Hematopoietic multipotent progenitor cell treated with erythropoietin and hydrocortisone succinate and interleukin-3 and kit ligand, for 17 days (in vitro differentiated cells): ENCODE results near the gene STK32C.

Experiments used
- DNase-seq: peaks from one replicate; pipeline ENCODE4 v3.0.0-alpha.2; 2015; ENCODE audit warnings: low spot score

STK32C gene

GRCh38 chr10:132265890-132266496 is 41.8 kb downstream of the STK32C start:
- DNase-seq, result no peak

DNA sequence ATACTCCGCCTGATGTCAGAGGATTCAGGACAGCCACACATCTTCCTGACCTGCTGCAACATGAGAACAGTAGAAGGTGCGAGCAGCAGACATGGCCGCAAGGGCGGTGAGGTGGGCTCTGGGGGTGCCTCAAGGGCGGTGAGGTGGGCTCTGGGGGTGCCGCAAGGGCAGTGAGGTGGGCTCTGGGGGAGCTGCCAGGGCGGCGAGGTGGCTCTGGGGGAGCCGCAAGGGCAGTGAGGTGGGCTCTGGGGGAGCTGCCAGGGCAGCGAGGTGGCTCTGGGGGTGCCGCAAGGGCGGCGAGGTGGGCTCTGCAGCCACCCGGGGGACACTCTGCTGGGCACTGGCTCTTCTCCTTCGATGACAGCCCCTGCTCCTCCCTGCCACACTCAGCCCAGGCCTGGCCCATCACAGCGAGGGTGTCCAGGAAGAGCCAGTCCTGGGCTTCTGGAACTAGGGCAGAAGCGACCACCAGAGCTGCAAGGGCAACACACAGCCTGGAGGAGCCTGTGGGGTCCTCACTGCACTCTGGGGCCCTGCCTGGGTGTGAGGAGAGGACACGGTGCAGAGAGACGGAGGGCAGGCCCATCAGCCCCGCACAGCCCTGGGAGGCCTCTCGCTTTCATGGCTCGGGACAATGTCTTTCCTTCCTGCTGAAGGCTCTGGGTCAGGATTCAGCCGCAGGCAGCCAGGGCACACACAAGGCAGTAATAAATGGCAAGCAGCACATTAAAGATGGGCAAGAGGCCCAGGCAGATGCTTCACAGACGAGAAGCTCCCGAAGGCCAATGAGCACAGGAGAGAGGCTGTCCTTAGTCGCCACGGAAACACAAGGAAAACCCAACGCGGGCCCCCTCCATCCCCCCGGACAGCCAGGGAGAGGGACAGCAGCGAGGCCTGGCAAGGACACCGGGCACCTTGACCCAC is 42.5 kb downstream of the STK32C start:
- no peak for DNase-seq

DNA sequence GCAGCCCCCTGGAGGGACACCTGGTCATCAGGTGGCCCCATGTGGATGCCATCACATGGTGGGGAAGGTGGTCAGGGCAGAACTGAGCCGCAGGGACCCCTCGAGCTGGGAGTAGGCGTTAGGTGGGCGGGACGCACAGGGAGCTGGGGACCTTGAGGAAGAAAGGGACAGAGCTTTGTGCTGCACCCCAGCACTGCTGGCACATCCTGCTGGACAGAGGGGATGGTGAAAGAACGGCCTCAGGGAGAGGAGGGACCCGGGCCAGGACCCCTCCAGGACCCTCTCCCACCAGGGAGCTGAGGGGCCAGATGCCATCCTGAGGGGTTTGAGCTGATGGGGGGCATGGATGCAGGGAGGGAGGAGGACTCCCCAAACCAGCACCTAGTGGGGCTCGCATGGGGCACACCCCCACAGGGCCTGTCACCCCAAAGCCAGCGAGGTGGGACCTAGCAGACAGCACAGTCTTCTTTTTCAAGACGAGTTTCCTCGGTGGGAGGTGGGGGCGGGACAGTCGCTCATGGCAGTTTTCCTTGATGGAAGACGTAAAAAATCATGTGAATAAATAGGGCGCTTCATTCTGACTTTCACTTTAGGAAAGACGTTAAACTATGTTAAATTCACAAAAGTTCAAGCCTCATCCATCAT is 43.3 kb downstream of the STK32C start:
- DNase-seq, result no peak

- DNase-seq, result no peak
These were observed 43.9 kb downstream of the STK32C start for GRCh38 chr10:132263866-132264265.

GRCh38 chr10:132259702-132260482 is 47.9 kb downstream of the STK32C start:
- DNase-seq, result no peak

GRCh38 chr10:132258423-132258822 is 49.3 kb downstream of the STK32C start:
- no peak for DNase-seq

GRCh38 chr10:132257907-132258306 is 49.8 kb downstream of the STK32C start:
- no peak for DNase-seq

- no peak for DNase-seq
These were observed 50.5 kb downstream of the STK32C start for GRCh38 chr10:132257271-132257670.

DNA sequence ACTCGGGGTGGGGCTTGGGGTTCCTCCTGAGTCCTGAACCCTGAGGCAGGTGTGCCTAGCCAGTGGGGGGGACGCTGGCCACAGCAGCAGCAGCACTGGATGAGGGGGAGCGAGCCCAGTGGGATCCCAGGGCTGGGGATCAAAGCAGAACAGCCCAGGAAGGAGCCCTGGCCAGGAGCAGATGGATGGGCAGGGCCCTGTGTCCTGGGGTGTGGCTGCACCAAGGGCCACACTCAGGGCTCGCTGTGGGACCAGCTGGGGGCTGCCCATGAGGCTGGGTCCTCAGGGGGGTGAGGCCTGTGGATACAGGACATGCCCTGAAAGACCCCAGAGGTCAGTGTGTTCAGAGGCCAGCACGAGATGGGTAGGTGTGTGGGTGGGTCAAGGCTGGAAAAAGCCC is 50.9 kb downstream of the STK32C start:
- no peak for DNase-seq

- DNase-seq, result no peak
These were observed 52.0 kb downstream of the STK32C start for GRCh38 chr10:132255489-132256344.

- DNase-seq, result no peak
These were observed 52.9 kb downstream of the STK32C start for GRCh38 chr10:132254841-132255240.

GRCh38 chr10:132253092-132253687 is 54.6 kb downstream of the STK32C start:
- no peak for DNase-seq

- no peak for DNase-seq
These were observed 55.3 kb downstream of the STK32C start for GRCh38 chr10:132252412-132252811.

DNA sequence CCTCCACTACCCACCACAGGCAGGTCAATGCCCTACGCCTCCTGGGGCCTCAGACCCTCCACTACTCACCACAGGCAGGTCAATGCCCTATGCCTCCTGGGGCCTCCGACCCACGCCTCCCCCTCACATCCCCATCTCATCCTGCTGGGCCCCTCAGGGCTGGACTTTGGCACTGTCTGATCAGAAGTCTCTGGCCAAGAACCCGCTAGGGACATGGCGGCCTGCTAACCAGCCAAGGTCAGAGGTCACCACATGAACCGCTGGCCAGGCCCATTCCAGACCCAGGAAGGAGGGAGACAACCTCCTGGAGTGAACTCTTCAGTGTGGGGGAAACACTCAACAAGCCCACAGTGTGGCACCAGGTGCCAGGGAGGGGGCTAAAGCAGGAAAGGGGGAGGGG is 55.8 kb downstream of the STK32C start:
- no peak for DNase-seq

DNA sequence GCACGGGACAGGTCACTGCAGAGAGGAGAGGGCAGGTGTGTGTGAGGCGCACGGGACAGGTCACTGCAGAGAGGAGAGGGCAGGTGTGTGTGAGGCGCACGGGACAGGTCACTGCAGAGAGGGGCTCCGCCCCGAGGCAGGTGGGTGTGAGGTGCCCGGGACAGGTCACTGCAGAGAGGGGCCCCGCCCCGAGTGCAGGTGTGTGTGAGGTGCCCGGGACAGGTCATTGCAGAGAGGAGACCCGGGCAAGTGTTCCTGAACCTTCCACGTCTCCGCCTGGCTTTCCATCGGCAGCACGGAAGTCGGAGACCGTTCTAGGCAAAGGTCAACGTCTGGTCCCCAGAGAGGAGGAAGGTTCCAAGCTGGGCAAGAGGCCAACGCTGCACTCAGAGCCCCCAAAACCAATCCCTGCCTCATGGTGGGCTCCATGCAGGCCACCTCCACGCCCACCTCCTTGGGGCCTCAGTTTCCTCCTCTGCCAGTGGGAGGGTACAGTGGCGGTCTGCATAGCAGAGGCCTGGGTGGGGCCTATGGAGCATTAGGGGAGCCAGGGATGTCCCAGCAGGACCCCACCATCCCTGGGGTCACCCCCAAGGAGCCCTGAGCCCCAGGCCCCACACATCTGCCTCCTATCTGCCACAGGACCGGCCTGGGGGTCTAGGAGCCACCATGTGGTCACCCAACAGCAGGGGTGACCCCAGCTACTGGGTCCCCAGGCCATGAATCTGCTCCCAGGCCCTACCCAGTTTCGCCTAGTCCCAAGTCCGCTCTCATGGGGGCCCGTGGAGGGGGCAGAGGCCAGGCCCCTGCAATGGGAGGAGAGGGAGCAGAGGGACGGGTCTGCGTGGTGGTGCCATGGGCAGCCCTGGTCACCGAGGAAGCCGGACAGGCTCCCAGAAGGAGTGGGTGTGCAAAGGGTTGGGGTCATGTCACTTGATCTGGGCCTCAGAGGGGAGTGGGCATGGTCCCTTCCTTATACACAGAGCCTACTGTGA is 57.0 kb downstream of the STK32C start:
- no peak for DNase-seq

DNA sequence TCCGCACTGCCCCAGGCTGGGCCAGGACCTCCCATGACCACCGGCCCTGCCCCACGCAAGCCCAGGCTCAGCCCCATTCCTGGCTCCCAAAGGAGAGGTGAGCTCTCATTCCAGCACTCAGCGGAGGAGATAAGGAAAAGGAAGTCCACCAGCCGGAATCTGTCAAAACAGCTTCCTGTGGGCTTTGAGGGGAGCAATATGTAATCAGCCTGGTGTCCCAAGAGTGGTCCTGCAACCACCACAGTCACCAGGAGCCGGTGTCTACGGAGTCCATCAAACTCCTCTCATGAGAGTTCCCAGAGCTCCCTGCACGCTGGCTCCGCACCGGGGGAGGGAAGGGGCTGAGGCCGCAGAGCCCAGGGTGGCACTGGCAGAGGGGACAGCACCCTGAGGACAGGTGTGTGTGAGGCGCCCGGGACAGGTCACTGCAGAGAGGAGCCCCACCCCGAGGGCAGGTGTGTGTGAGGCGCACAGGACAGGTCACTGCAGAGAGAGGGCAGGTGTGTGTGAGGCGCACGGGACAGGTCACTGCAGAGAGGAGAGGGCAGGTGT is 57.9 kb downstream of the STK32C start:
- no peak for DNase-seq

GRCh38 chr10:132249226-132249724 is 58.5 kb downstream of the STK32C start:
- no peak for DNase-seq

- peak; percentile 18 for DNase-seq
These were observed 59.1 kb downstream of the STK32C start for GRCh38 chr10:132248455-132249225.
